Measurements from ENCODE around the gene SLC2A11. TPM values are rescaled to one million over a fixed set of nuclear protein-coding genes. Genes with fewer than 3 reads are reported as not detected.

SLC2A11 gene
- total RNA-seq, 1 experiment from 2014 or later: 9.4 TPM

DNA sequence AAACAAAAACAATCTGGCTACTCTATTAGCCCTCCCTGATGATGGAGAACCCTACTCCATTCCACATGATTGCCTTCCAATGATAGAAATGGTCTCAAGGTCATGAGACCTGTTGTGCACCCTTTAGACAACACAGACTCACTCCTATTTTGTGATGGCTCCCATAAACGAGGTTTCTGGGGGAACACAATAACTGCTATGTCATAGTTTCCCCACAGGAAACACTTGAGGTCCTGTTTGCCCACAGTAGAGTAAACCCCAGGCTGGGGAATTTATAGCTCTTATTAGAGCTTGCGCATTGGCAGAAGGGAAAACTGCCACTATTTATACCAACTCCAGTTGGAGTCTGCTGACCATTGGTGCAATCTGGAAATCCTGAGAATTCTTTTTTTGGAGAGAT, 65.2 kb downstream of the SLC2A11 start:
- ATAC-seq: no peak
- Histone ChIP-seq H3K27ac (ENCODE audit: low read length) (no peak overlapping the region), H3K4me3 (ENCODE audit: low read length) (no peak overlapping the region), H4K20me1 (ENCODE audit: low read length) (no peaks in the 10 kb centered on the region), H3K9ac (ENCODE audit: low read length) (no peak overlapping the region), H3K4me2 (ENCODE audit: low read length) (no peak overlapping the region), H3K9me3 (ENCODE audit: low read length) (no peaks in the 10 kb centered on the region), H3K9me2 (replicated peaks; ENCODE audit: low read length) (no peaks in the 10 kb centered on the region), H3K4me1 (ENCODE audit: insufficient read depth, low read length) (peaks cover 11% of the 10 kb centered on the region), H2AFZ (ENCODE audit: low read length) (no peak overlapping the region), H3F3A (ENCODE audit: low read length, unreplicated experiment) (no peaks in the 10 kb centered on the region), H3K79me2 (ENCODE audit: low read length) (no peaks in the 10 kb centered on the region), H3K27me3 (ENCODE audit: low read length) (no peaks in the 10 kb centered on the region), H3K36me3 (ENCODE audit: low read depth, low read length) (peaks cover 34% of the 10 kb centered on the region)
- BruUV-seq (replicated peaks): no TSS peak
- ChIA-PET POLR2A (ENCODE audit: unreplicated experiment) (no interaction called here), CTCF (no interaction called here)
- intact Hi-C loops (cut with micrococcal nuclease): no loop called here
- no peak for DNase-seq
- TF ChIP-seq EZH2phosphoT487 (IDR thresholded peaks at IDR 0.05; ENCODE audit: borderline replicate concordance, low read length) (no peak), EZH2 (IDR thresholded peaks at IDR 0.05; ENCODE audit: low read length, unreplicated experiment) (no peak)
- TF ChIP-seq, protein P1, sequence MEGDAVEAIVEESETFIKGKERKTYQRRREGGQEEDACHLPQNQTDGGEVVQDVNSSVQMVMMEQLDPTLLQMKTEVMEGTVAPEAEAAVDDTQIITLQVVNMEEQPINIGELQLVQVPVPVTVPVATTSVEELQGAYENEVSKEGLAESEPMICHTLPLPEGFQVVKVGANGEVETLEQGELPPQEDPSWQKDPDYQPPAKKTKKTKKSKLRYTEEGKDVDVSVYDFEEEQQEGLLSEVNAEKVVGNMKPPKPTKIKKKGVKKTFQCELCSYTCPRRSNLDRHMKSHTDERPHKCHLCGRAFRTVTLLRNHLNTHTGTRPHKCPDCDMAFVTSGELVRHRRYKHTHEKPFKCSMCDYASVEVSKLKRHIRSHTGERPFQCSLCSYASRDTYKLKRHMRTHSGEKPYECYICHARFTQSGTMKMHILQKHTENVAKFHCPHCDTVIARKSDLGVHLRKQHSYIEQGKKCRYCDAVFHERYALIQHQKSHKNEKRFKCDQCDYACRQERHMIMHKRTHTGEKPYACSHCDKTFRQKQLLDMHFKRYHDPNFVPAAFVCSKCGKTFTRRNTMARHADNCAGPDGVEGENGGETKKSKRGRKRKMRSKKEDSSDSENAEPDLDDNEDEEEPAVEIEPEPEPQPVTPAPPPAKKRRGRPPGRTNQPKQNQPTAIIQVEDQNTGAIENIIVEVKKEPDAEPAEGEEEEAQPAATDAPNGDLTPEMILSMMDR (conservative IDR thresholded peaks at IDR 0.05; ENCODE audit: low read depth, low read length): no peak

DNA sequence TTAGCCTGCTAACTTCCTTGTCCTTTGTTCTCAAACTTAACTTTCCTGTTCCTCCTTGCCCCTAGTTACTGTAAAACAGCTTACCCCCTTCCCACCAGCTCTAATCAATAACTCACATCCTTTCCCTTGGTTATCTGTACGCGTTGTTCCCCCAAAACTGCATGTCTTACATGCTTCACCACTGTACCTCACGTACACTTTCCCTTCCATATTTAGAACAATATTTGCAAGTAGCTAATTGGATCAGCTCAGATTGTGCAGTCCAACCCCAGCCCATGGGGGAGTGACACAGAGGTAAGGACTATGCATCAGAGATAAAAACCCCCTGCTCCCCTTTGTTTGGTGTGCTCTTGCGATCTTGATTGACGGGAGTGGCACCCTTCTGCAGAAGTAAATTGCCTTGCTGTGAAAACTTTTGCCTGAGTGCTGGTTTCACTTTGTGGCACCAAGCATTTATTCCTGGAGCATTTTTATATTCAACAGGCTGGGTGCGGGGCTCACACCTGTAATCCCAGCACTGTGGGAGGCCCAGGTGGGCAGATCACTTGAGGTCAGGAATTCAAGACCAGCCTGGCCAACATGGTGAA, 67.4 kb downstream of the SLC2A11 start:
- ATAC-seq: no peak
- H3K4me3 ChIP-seq (ENCODE audit: low read length): no peak overlapping the region
- H3K9me3 ChIP-seq (ENCODE audit: low read length): no peaks in the 10 kb centered on the region
- no peak for DNase-seq
- ChIA-PET POLR2A (ENCODE audit: unreplicated experiment) (no interaction called here), CTCF (no interaction called here)
- no peaks in the 10 kb centered on the region for H3K27me3 ChIP-seq (ENCODE audit: low read length)
- H3K9ac ChIP-seq (ENCODE audit: low read length): no peak overlapping the region
- H3K27ac ChIP-seq (ENCODE audit: low read length): no peak overlapping the region
- intact Hi-C loops (cut with micrococcal nuclease): no loop called here
- no peaks in the 10 kb centered on the region for H4K20me1 ChIP-seq (ENCODE audit: low read length)
- BruUV-seq (replicated peaks): no TSS peak
- H2AFZ ChIP-seq (ENCODE audit: low read length): no peak overlapping the region
- peaks cover 18% of the 10 kb centered on the region for H3K4me1 ChIP-seq (ENCODE audit: insufficient read depth, low read length)
- H3K9me2 ChIP-seq (replicated peaks; ENCODE audit: low read length): no peaks in the 10 kb centered on the region
- H3K36me3 ChIP-seq (ENCODE audit: low read depth, low read length): peaks cover 42% of the 10 kb centered on the region
- TF ChIP-seq EZH2 (IDR thresholded peaks at IDR 0.05; ENCODE audit: low read length, unreplicated experiment) (no peak), EZH2phosphoT487 (IDR thresholded peaks at IDR 0.05; ENCODE audit: borderline replicate concordance, low read length) (no peak)
- TF ChIP-seq, protein P1 (conservative IDR thresholded peaks at IDR 0.05; ENCODE audit: low read depth, low read length): no peak
- H3K79me2 ChIP-seq (ENCODE audit: low read length): no peaks in the 10 kb centered on the region
- H3K4me2 ChIP-seq (ENCODE audit: low read length): no peak overlapping the region
- no peaks in the 10 kb centered on the region for H3F3A ChIP-seq (ENCODE audit: low read length, unreplicated experiment)

DNA sequence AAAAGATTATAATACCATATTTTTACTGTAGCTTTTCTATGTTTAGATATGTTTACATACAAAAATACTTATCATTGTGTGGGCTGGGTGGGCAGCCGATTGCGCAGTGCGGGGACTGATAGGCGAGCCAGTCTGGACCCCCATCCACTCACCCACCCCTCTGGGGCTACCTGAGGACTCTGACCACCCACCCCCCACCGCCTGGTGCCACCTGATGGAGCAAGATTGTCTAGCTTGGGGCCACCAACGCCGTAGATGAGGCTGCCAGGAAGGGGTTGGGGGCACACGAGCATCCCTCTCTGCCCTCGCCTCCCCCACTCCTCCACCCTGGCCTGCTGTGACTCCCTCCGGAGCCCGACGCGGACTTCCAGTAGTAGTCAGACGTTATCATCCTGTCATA, 68.9 kb downstream of the SLC2A11 start:
- Histone ChIP-seq H3K79me2 (ENCODE audit: low read length) (no peaks in the 10 kb centered on the region), H3K36me3 (ENCODE audit: low read depth, low read length) (peaks cover 42% of the 10 kb centered on the region), H3K4me3 (ENCODE audit: low read length) (no peak overlapping the region), H3K9me2 (replicated peaks; ENCODE audit: low read length) (no peaks in the 10 kb centered on the region), H3K4me1 (ENCODE audit: insufficient read depth, low read length) (peaks cover 16% of the 10 kb centered on the region), H2AFZ (ENCODE audit: low read length) (no peak overlapping the region), H3K9me3 (ENCODE audit: low read length) (no peaks in the 10 kb centered on the region), H3K27me3 (ENCODE audit: low read length) (no peaks in the 10 kb centered on the region), H3K27ac (ENCODE audit: low read length) (no peak overlapping the region), H3F3A (ENCODE audit: low read length, unreplicated experiment) (no peaks in the 10 kb centered on the region), H3K9ac (ENCODE audit: low read length) (no peak overlapping the region), H4K20me1 (ENCODE audit: low read length) (no peaks in the 10 kb centered on the region), H3K4me2 (ENCODE audit: low read length) (no peak overlapping the region)
- no peak for DNase-seq
- ChIA-PET POLR2A (ENCODE audit: unreplicated experiment) (no interaction called here), CTCF (no interaction called here)
- BruUV-seq (replicated peaks): no TSS peak
- intact Hi-C loops (cut with micrococcal nuclease): no loop called here
- TF ChIP-seq, protein P1 (conservative IDR thresholded peaks at IDR 0.05; ENCODE audit: low read depth, low read length): no peak
- no peak for TF ChIP-seq EZH2 (IDR thresholded peaks at IDR 0.05; ENCODE audit: low read length, unreplicated experiment)
- no peak for TF ChIP-seq EZH2phosphoT487 (IDR thresholded peaks at IDR 0.05; ENCODE audit: borderline replicate concordance, low read length)
- ATAC-seq: no peak
